Heart left ventricle (tissue), 16 donors: ENCODE data around the gene SHISA9. TPM values are rescaled to one million over a fixed set of nuclear protein-coding genes. Genes with fewer than 3 reads are reported as not detected.

Experiments
- ATAC-seq, 4 donors: fragments of 200-7000 bp; cut with Tn5 transposase; one replicate each; pipeline ENCODE4 v1.9.1; 2020 to 2022; ENCODE audit warnings: moderate library complexity in 4 of 4, mild to moderate bottlenecking in 3 of 4, moderate number of reproducible peaks in 1 of 4
- DNase-seq, 5 donors: peaks; one replicate each; pipeline ENCODE4 v3.0.0-alpha.2; 2020
- H3K27ac ChIP-seq, 12 donors: fragments of 200-600 bp; sonication (generic) in 4 of 12; one replicate each; pipeline versions ENCODE4 v1.5.0 to v1.8.0; 2016 to 2022; ENCODE audit warnings: mild to moderate bottlenecking in 2 of 12
- H3K27me3 ChIP-seq, 9 donors: fragments of 200-600 bp; sonication (generic) in 2 of 9; one replicate each; pipeline versions ENCODE4 v1.5.1 to v1.8.0; 2016 to 2022; ENCODE audit warnings: mild to moderate bottlenecking in 3 of 9
- H3K36me3 ChIP-seq, 9 donors: fragments of 200-600 bp; sonication (generic) in 2 of 9; one replicate each; pipeline versions ENCODE4 v1.5.0 to v1.8.0; 2018 to 2022; ENCODE audit warnings: mild to moderate bottlenecking in 2 of 9
- H3K4me1 ChIP-seq, 12 donors: fragments of 200-600 bp; sonication (generic) in 4 of 12; one replicate each; pipeline versions ENCODE4 v1.5.0 to v1.8.0; 2016 to 2022; ENCODE audit warnings: mild to moderate bottlenecking in 3 of 12
- H3K4me3 ChIP-seq, 12 donors: fragments of 200-600 bp; sonication (generic) in 4 of 12; one replicate each; pipeline versions ENCODE4 v1.5.0 to v1.8.0; 2017 to 2022; ENCODE audit warnings: mild to moderate bottlenecking in 9 of 12, moderate library complexity in 4 of 12
- H3K9me3 ChIP-seq, 12 donors: fragments of 200-600 bp; sonication (generic) in 4 of 12; one replicate each; pipeline versions ENCODE4 v1.5.0 to v1.8.0; 2016 to 2022; ENCODE audit warnings: mild to moderate bottlenecking in 1 of 12
- POLR2A ChIP-seq, 2 donors: fragments of 450-650 bp; IDR thresholded peaks; one replicate each; pipeline ENCODE4 v1.6.1; 2017; ENCODE audit warnings: antibody characterized with exemption in 2 of 2, mild to moderate bottlenecking in 2 of 2, moderate library complexity in 2 of 2
- WGBS, 4 donors: extraction: QIAGEN DNeasy Blood & Tissue Kit in 2 of 4; methylation state at CpG; one replicate each; pipeline versions ENCODE4 v1.1.5 to v1.1.7; 2013 to 2018; 5-methylcytosine and 5-hydroxymethylcytosine counted together
- intact Hi-C, 10 donors: fragments of 100-400 bp; cut with DNase I; formaldehyde crosslinking; loops; one replicate each; pipeline versions ENCODE4 v1.11.1 to v1.14.2; 2022
- polyA plus RNA-seq, 2 donors: library from polyadenylated mRNA; stranded (reverse); fragments of 200-250 nt; gene quantifications; one replicate each; pipeline ENCODE4 v1.2.3, GENCODE V29; 2013
- total RNA-seq, 9 donors: library from RNA; depleted of rRNA in 2 of 9; stranded (reverse); fragments of >200 nt in 2 of 9; fragmentation: NEBNext Ultra II Directional in 3 of 9; extraction: Animal tissue kit (Norgen Biotek cat#: 25700) in 3 of 9; gene quantifications; one replicate each; pipeline versions ENCODE4 v1.1.0 to v1.2.4, GENCODE V29; 2016 to 2023
- TF ChIP-seq, protein P1 (sequence below), 12 donors: fragments of 200-600 bp; sonication (generic) in 4 of 12; IDR thresholded peaks; one replicate each; pipeline versions ENCODE4 v1.5.0 to v1.8.0; 2018 to 2022; ENCODE audit warnings: antibody characterized with exemption in 12 of 12, mild to moderate bottlenecking in 5 of 12
- donor health status: ischemic (EF 13 %, LVEDD 7.1; RV severe dilation, severe dysfunction).
- donor health status: healthy with polysubstance abuse.
- donor health status: DM: no; HTN: yes; CAD: no.
- donor health status: DM: no; HTN: no; CAD: no.
- donor health status: ischemic (EF 25% LVEDD 6.9; RV normal size, moderate dysfunction).
- donor health status: ischemic (EF 25% LVEDD 5.7; RV mildly dilated, moderate dysfunction).
- donor health status: healthy.
- donor health status: DM: yes; HTN: yes; CAD: no.
- donor health status: ischemic (EF 35%, LVEDD 5.7; RV mildly dilated, moderate dysfunction).
- donor health status: nonischemic (EF 11% LVEDD 7.7; RV severe dilation, severe dysfunction).
- donor health status: DM: yes; HTN: yes; CAD: no.
- donor health status: PGD.
- donor health status: ischemic (EF 29% LVEDD 5.4; RV normal size, mild dysfunction).
- donor health status: nonischemic (EF 23%, LVEDD 6.1; RV moderate dilation, normal function).

The SHISA9 gene
- total and polyA plus RNA-seq, 11 donors = 0.08 to 0.83 (median 0.24) TPM; not detected in 1

DNA sequence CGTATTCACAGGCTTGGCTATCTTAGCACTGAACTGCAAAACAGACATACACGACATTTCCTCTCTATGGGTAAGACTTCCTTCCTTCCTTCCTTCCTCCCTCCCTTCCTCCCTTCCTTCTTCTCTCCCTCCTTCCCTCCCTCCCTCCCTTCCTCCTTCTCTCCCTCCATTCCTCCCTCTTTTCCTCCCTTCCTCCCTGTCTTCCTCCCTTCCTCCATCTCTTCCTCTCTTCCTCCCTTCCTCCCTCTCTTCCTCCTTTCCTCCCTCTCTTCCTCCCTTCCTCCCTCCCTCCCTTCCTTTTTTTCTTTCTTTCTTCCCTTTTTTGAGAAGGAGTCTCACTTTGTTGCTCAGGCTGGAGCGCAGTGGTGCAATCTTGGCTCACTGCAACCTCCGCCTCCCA, 22.4 kb upstream of the SHISA9 start:
- H3K27ac ChIP-seq = no peak overlapping the region
- H3K4me1 ChIP-seq = no peaks in the 10 kb centered on the region
- no peak for DNase-seq
- intact Hi-C loops = no loop called here
- ATAC-seq = no peak
- peaks cover 0 to 5% (median 0%) of the 10 kb centered on the region in 12 donors for H3K9me3 ChIP-seq
- 67 to 78% (median 72%) methylated on average over 4 of the region's 4 CpGs for WGBS, 4 donors
- TF ChIP-seq, protein P1, sequence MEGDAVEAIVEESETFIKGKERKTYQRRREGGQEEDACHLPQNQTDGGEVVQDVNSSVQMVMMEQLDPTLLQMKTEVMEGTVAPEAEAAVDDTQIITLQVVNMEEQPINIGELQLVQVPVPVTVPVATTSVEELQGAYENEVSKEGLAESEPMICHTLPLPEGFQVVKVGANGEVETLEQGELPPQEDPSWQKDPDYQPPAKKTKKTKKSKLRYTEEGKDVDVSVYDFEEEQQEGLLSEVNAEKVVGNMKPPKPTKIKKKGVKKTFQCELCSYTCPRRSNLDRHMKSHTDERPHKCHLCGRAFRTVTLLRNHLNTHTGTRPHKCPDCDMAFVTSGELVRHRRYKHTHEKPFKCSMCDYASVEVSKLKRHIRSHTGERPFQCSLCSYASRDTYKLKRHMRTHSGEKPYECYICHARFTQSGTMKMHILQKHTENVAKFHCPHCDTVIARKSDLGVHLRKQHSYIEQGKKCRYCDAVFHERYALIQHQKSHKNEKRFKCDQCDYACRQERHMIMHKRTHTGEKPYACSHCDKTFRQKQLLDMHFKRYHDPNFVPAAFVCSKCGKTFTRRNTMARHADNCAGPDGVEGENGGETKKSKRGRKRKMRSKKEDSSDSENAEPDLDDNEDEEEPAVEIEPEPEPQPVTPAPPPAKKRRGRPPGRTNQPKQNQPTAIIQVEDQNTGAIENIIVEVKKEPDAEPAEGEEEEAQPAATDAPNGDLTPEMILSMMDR (IDR thresholded peaks at IDR 0.05) = no peak
- TF ChIP-seq POLR2A (IDR thresholded peaks at IDR 0.05) = no peak
- H3K27me3 ChIP-seq = peaks cover 0 to 17% (median 0%) of the 10 kb centered on the region in 9 donors
- no peaks in the 10 kb centered on the region for H3K36me3 ChIP-seq
- no peak overlapping the region for H3K4me3 ChIP-seq

DNA sequence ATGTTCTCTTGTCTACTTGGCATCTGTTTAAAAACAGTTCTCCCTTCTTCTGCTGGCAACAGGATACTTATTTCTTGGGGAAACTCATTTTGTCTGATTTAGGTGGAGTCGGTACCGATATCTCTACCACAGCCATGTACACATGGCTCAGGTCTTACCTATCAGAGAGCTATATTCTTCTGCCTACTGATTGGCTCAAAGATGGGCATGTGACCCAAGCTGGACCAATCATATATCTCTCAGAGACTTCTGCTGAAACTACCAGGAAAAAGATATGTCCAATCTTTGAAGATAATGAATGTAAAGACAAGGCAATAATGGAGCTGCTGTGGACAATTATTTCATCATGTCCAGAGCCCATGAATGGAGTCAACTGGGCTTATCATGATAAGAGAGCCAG, 21.6 kb upstream of the SHISA9 start:
- DNase-seq (no peak), ATAC-seq (no peak)
- 88 to 95% (median 92%) methylated on average over 2 of the region's 2 CpGs for WGBS, 4 donors
- intact Hi-C loops = no loop called here
- H3K36me3 ChIP-seq = no peaks in the 10 kb centered on the region
- H3K27ac ChIP-seq = no peak overlapping the region
- TF ChIP-seq, protein P1 (IDR thresholded peaks at IDR 0.05) = no peak
- TF ChIP-seq POLR2A (IDR thresholded peaks at IDR 0.05) = no peak
- no peaks in the 10 kb centered on the region for H3K4me1 ChIP-seq
- H3K27me3 ChIP-seq = peaks cover 0 to 16% (median 0%) of the 10 kb centered on the region in 9 donors
- peaks cover 0 to 9% (median 0%) of the 10 kb centered on the region in 12 donors for H3K9me3 ChIP-seq
- no peak overlapping the region for H3K4me3 ChIP-seq

- TF ChIP-seq POLR2A (IDR thresholded peaks at IDR 0.05) = no peak
- TF ChIP-seq, protein P1 (IDR thresholded peaks at IDR 0.05) = no peak
- peaks cover 0 to 10% (median 0%) of the 10 kb centered on the region in 9 donors for H3K27me3 ChIP-seq
- no peaks in the 10 kb centered on the region for H3K4me1 ChIP-seq
- no peaks in the 10 kb centered on the region for H3K36me3 ChIP-seq
- H3K27ac ChIP-seq = no peak overlapping the region
- H3K9me3 ChIP-seq = peaks cover 0 to 9% (median 0%) of the 10 kb centered on the region in 12 donors
- no peak for DNase-seq
- 78 to 85% (median 79%) methylated on average over 3 of the region's 3 CpGs for WGBS, 4 donors
- H3K4me3 ChIP-seq = no peak overlapping the region
- intact Hi-C loops = no loop called here
- no peak for ATAC-seq
Observed at GRCh38 chr16:12881182-12881581, 20.2 kb upstream of the SHISA9 start.

DNA sequence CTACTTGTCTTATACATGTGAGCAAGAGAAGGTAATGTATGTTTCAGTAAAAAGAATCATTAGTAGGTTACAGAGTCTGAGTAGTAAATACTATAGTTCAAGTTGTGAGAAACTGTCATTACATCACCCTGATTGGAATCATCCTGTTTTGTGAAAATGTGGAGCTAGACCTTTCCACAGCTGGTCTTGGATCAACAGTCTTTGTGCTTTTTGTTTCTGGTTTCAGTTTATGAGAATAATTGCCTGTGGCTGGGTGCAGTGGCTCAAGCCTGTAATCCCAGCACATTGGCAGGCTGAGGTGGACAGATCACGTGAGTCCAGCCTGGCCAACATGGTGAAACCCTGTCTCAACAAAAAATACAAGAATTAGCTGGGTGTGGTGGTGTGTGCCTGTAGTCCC, 19.7 kb upstream of the SHISA9 start:
- no peak overlapping the region for H3K4me3 ChIP-seq
- peaks cover 0 to 7% (median 0%) of the 10 kb centered on the region in 9 donors for H3K27me3 ChIP-seq
- peaks cover 0 to 9% (median 0%) of the 10 kb centered on the region in 12 donors for H3K9me3 ChIP-seq
- no peaks in the 10 kb centered on the region for H3K4me1 ChIP-seq
- intact Hi-C loops = no loop called here
- ATAC-seq (no peak), DNase-seq (no peak)
- TF ChIP-seq, protein P1 (IDR thresholded peaks at IDR 0.05) = no peak
- no peak for TF ChIP-seq POLR2A (IDR thresholded peaks at IDR 0.05)
- no peaks in the 10 kb centered on the region for H3K36me3 ChIP-seq
- no peak overlapping the region for H3K27ac ChIP-seq
- WGBS, 4 donors = 50 to 71% (median 58%) methylated on average over 1 of the region's 1 CpG
